HepG2 (cell line): Measurements from ENCODE around the gene HOXC5.

Experiments used
- CTCF ChIP-seq: sonication (generic); formaldehyde crosslinking; IDR thresholded peaks from 2 replicates; pipeline ENCODE4 v1.5.0; 2020; ENCODE audit warnings: mild to moderate bottlenecking, missing genetic modification reagents, moderate library complexity
- FOSL2 ChIP-seq: sonication (generic); formaldehyde crosslinking; IDR thresholded peaks from 2 replicates; pipeline ENCODE4 v1.4.0; 2020; ENCODE audit warnings: missing genetic modification reagents
- HINFP ChIP-seq: sonication (generic); formaldehyde crosslinking; IDR thresholded peaks from 2 replicates; pipeline ENCODE4 v1.4.0; 2020; ENCODE audit warnings: low read depth, mild to moderate bottlenecking, missing genetic modification reagents
- IRF9 ChIP-seq: sonication (generic); formaldehyde crosslinking; IDR thresholded peaks from 2 replicates; pipeline ENCODE4 v1.8.0; 2022; ENCODE audit warnings: missing genetic modification reagents, mild to moderate bottlenecking, borderline replicate concordance
- MYPOP ChIP-seq: sonication (generic); formaldehyde crosslinking; IDR thresholded peaks from 2 replicates; pipeline ENCODE4 v1.8.1; 2023; ENCODE audit warnings: mild to moderate bottlenecking, moderate library complexity, missing genetic modification reagents
- NBN ChIP-seq: fragments of 450-650 bp; conservative IDR thresholded peaks from 2 replicates; pipeline ENCODE4 v1.6.1; 2017
- NR1H2 ChIP-seq: sonication (generic); formaldehyde crosslinking; IDR thresholded peaks from 2 replicates; pipeline ENCODE4 v1.8.1; 2022; ENCODE audit warnings: low read depth, missing genetic modification reagents, borderline replicate concordance
- RELA ChIP-seq: sonication (generic); formaldehyde crosslinking; IDR thresholded peaks from 2 replicates; pipeline ENCODE4 v1.4.0; 2020; ENCODE audit warnings: missing genetic modification reagents
- RFX5 ChIP-seq: IDR thresholded peaks from 2 replicates; pipeline ENCODE4 v1.6.1; 2011; ENCODE audit warnings: low read depth, low read length, improper control_type of control experiment
- SMARCE1 ChIP-seq: fragments of 450-650 bp; IDR thresholded peaks from 2 replicates; pipeline ENCODE4 v1.6.1; 2017; ENCODE audit warnings: borderline replicate concordance
- TBL1XR1 ChIP-seq: fragments of 150-350 bp; IDR thresholded peaks from 2 replicates; pipeline ENCODE4 v1.6.1; 2014; ENCODE audit warnings: borderline replicate concordance, low read length; ENCODE audit not compliant: partially characterized antibody
- ZNF232 ChIP-seq: sonication (generic); formaldehyde crosslinking; IDR thresholded peaks from 2 replicates; pipeline ENCODE4 v1.4.0; 2020; ENCODE audit warnings: missing genetic modification reagents, borderline replicate concordance
- ZSCAN9 ChIP-seq: IDR thresholded peaks from 2 replicates; pipeline ENCODE4 v1.6.1; 2016; ENCODE audit warnings: borderline replicate concordance

GRCh38 chr12:54034785-54035310 is 2.0 kb downstream of the HOXC5 start:
- TF ChIP-seq ZNF232 (CRISPR knock-in tag) (no peak), RELA (CRISPR knock-in tag) (no peak), RFX5 (no peak), FOSL2 (CRISPR knock-in tag) (no peak), MYPOP (CRISPR knock-in tag) (no peak), SMARCE1 (no peak), NR1H2 (no peak), ZSCAN9 (CRISPR knock-in tag) (no peak), NBN (no peak), CTCF (CRISPR knock-in tag) (no peak), IRF9 (CRISPR knock-in tag) (no peak), TBL1XR1 (no peak), HINFP (CRISPR knock-in tag) (no peak)
